Subcutaneous adipose tissue (tissue), 4 donors: ENCODE measurements around the gene VPS8. TPM values are rescaled to one million over a fixed set of nuclear protein-coding genes. Genes with fewer than 3 reads are reported as not detected.

ENCODE experiments used
- total RNA-seq, 4 donors: library from RNA; depleted of rRNA; stranded (reverse); fragments of >200 nt; gene quantifications; one replicate each; pipeline ENCODE4 v1.1.0, GENCODE V29; 2016
- TF ChIP-seq, protein P1 (sequence below): fragments of 450-650 bp; IDR thresholded peaks from one replicate; pipeline ENCODE4 v1.5.1; 2016; ENCODE audit warnings: low read depth, mild to moderate bottlenecking, control low read depth, antibody characterized with exemption, moderate library complexity

The VPS8 gene
- total RNA-seq, 4 donors from 2014 or later: 60.3 to 89.4 (median 66.2) TPM

DNA sequence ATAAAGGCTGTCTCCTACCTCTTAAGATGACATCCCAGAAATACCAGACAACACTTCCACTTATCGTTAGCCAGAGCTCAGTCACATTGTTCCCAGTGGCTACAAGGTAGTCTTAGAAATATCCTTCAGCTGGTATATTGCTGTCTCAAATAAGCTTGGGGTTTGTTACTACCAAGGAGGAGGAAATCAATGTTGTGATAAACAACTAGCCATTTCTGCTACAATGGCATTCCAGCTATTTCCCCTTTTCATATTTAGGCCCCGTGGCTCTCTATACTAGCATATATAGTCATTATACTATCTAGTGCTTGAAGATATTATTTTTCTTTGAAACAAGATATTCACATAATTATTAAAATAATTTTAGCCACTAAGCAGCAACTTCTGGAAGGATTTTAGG lies 56.5 kb downstream of the VPS8 start:
- TF ChIP-seq, protein P1, sequence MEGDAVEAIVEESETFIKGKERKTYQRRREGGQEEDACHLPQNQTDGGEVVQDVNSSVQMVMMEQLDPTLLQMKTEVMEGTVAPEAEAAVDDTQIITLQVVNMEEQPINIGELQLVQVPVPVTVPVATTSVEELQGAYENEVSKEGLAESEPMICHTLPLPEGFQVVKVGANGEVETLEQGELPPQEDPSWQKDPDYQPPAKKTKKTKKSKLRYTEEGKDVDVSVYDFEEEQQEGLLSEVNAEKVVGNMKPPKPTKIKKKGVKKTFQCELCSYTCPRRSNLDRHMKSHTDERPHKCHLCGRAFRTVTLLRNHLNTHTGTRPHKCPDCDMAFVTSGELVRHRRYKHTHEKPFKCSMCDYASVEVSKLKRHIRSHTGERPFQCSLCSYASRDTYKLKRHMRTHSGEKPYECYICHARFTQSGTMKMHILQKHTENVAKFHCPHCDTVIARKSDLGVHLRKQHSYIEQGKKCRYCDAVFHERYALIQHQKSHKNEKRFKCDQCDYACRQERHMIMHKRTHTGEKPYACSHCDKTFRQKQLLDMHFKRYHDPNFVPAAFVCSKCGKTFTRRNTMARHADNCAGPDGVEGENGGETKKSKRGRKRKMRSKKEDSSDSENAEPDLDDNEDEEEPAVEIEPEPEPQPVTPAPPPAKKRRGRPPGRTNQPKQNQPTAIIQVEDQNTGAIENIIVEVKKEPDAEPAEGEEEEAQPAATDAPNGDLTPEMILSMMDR: no peak

DNA sequence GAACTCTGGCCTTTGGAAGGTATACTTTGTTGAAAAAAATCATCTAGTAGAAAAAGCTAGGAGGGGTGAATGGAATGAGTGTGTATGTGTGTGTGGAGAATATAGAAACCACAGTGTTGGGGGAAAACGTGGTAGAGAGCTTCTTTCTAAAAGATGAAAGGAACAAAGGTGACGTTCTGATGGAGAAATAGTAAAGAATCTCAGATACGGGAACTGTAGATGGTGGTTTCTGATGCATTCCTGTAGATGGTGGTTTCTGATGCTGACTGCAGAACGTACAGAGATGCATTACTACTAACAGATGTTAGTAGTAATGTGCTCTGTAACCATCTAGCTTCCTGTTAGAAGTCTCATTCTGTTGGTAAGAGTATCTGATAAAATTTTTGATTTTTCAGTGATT lies 60.2 kb downstream of the VPS8 start:
- TF ChIP-seq, protein P1: no peak

DNA sequence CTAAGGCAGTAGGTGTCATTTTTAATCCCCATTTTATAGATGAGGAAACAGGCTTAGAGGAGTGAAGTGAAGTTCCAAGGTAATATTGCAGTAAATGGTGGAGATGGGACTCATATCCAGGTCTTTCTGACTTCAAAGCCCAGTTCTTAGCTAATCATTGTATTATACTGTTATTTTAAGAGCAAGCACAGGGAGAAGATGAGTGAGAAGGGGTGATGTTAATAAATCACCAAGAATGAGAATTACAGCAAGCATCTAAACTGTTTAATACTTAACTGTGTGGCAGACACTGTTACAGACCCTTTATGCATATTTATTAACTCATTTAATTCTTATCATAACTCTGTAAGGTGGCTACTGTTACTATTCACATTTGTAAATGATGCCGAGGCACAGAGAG lies 61.2 kb downstream of the VPS8 start:
- TF ChIP-seq, protein P1: no peak

DNA sequence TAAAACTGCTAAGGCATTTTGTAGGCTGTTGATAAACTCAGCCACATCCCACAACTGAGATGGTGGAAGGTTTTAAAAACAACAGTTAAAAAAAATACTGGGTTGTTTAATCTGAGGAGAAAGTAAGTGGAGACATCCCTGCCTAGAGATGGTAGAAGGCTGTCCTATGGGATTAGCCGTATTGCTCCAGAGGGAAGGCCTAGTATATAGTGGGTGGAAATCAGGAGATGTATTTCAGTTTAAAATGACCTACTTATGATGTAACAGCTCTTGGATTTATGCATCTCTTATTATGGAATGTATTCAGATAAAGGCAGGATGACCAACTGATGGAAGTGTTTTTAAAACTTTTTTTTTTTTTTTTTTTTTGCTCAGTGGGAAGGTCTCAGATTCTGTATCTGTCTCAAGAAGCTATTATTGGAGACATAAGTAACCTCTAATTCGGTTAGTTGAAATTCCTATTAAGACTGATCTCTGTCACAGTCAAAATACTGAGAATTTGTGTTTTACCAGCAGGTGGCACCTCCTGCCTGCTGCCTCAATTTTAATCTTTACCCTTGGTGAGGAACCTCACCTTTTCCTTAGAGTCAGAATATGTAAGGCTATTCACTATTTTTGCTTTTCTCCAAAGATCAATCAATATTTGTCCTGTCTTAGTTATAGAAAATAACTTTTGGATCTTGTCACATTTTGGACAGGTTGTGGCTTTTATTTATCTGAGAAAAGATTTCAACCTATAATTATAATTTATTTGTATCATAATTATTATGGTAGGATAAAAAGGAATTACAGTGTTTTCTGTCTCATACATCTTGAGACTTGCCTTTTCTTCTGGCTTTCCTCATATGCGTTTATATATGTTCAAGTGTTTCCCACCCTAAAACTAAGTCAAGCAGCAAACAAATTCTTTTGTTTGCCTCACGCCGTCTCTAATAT lies 63.0 kb downstream of the VPS8 start:
- TF ChIP-seq, protein P1: no peak

DNA sequence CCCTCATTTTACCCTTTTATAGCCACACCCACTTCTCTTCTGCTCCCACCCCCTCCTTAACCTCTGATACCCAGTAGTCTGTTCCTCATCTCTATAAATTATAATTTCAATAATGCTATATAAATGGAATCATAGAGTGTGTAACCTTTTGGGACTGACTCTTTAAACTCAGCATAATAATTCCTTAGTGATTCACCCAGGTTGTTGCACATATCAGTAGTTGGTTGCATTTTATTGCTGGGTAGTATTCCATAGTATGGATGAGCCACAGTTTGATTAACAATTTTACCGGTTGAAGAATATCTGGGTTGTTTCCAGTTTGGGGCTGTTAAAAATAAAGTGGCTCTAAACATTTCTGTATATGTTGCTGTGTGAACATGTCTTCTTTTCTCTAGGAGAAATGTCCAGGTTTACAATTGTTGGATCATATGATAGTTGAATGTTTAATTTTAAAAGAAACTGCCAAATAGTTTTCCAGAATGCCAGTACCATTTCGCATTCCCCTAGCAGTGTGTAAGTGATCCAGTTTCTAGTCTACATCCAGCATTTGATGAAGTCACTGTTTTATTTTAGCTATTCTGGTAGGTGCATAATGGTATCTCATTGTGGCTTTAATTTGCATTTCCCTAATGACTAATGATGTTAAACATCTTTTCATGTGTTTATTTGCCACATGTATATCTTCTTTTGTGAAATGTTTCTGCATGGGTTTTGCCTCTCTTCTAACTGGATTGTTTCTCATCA lies 68.5 kb downstream of the VPS8 start:
- TF ChIP-seq, protein P1: no peak

DNA sequence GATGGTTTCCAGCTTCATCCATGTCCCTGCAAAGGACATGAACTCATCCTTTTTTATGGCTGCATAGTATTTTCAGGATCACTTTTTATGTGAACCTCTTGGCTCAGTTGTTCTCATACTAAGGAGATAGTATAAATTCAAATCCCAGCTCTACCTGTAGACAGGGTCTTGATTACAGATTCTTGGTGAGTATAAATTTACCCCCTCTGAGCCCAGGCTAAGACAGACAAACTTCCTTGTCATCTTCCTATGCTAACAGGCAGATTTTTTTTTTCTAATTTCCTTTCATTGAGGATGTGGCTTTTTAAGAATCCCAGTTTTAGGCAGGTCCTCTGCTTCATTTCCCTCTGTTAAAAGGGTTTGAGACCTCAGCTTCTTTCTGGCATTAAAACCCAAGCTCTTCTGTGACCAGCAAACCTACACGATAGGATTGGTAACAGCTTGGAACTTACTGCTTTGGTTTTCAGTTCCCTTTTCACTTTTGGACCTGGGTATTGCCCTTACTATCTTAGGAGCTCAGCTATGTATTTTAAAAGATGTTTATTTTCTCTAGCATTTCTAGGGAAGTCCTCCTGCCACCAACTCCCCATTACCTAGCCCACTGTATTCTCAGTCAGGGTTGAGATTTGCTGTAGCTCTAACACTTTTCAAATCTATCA lies 72.5 kb downstream of the VPS8 start:
- TF ChIP-seq, protein P1: no peak

DNA sequence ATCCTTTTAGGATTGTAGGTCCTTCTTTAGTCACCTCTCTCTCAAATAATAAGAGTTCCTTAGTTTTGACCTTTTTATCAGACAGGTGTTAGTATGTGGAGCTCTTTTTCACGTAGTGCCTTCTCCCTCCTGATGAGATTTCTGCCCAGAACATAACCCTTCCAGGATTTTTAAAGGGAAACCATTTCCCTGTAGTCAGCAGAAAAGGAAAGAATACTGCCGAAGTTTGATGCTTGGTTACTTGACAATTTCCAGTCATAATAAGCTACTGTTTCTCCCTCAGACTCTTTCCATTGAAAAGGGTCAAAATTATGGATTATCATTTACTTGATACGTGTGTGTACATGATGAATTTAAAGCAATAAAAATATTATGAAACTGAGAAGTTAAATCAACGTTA lies 73.1 kb downstream of the VPS8 start:
- TF ChIP-seq, protein P1: no peak
